Mammary epithelial cell (primary cell): Measurements from ENCODE around the gene CAPG.

ENCODE experiments used
- EZH2 ChIP-seq: IDR thresholded peaks from 2 replicates; pipeline ENCODE4 v1.6.1; 2012; ENCODE audit warnings: low read length, inconsistent platforms, borderline replicate concordance
- TF ChIP-seq, protein P1 (sequence below), 2 donors: IDR thresholded peaks in 1 of 2; conservative IDR thresholded peaks in 1 of 2; 2 replicates each; pipeline ENCODE4 v1.5.1; 2011 to 2012; ENCODE audit warnings: inconsistent platforms in 2 of 2, low read length in 2 of 2, mild to moderate bottlenecking in 2 of 2, control low read depth in 1 of 2, low read depth in 1 of 2; ENCODE audit not compliant: insufficient read depth in 1 of 2; ENCODE audit errors: extremely low read depth in 1 of 2

- TF ChIP-seq, protein P1, sequence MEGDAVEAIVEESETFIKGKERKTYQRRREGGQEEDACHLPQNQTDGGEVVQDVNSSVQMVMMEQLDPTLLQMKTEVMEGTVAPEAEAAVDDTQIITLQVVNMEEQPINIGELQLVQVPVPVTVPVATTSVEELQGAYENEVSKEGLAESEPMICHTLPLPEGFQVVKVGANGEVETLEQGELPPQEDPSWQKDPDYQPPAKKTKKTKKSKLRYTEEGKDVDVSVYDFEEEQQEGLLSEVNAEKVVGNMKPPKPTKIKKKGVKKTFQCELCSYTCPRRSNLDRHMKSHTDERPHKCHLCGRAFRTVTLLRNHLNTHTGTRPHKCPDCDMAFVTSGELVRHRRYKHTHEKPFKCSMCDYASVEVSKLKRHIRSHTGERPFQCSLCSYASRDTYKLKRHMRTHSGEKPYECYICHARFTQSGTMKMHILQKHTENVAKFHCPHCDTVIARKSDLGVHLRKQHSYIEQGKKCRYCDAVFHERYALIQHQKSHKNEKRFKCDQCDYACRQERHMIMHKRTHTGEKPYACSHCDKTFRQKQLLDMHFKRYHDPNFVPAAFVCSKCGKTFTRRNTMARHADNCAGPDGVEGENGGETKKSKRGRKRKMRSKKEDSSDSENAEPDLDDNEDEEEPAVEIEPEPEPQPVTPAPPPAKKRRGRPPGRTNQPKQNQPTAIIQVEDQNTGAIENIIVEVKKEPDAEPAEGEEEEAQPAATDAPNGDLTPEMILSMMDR (conservative IDR thresholded peaks at IDR 0.05 in 1 of 2, IDR thresholded peaks at IDR 0.05 in 1 of 2; ENCODE audit: extremely low read depth in 1 of 2, insufficient read depth in 1 of 2, low read depth in 1 of 2, low read length in 2 of 2) = no peak
- no peak for TF ChIP-seq EZH2
Measured at GRCh38 chr2:85376291-85377065, 33.7 kb downstream of the CAPG start.
